ENCODE data around the gene CDC14C.

The CDC14C gene

DNA sequence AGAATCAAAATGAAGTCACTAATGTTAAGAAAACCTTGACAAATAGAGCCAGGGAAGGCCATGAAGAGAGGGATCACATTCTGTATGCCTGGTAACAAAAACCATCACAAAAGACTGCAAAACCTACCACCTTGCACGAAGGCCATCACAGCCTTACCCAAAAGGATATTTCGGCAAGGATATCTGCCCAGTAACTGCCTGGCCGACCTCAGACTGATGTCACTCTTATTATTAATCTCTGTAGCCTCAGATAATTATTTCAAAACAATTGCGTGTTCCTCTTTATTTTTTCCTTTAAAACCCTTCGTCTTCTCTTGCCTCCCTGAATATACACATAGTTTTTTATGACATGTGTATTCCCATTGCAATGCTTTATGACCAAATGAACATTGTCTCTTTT, 52.5 kb downstream of the CDC14C start:
- DNase-seq: no peak
